Keratinocyte (primary cell): ENCODE data around the gene KAT2B. TPM values are rescaled to one million over a fixed set of nuclear protein-coding genes. Genes with fewer than 3 reads are reported as not detected.

ENCODE experiments used
- DNase-seq: peaks from one replicate; pipeline ENCODE4 v3.0.0-alpha.2; 2011; ENCODE audit warnings: low read depth, missing footprints, low spot score
- FAIRE-seq: peaks from 2 replicates; lab custom pipeline; 2011; peaks lifted over from hg19 to GRCh38; lab: Jason Lieb, UNC
- H2AFZ ChIP-seq: 2 replicates; pipeline ENCODE4 v1.6.0; 2012; ENCODE audit warnings: low read length, control low read depth, inconsistent platforms; ENCODE audit not compliant: control insufficient read depth
- H3K27ac ChIP-seq: 2 replicates; pipeline ENCODE4 v1.5.1; 2011; ENCODE audit warnings: low read length; ENCODE audit not compliant: control insufficient read depth, insufficient read depth
- H3K27me3 ChIP-seq: 3 replicates; pipeline ENCODE4 v1.6.0; 2011; ENCODE audit warnings: low read length; ENCODE audit not compliant: control insufficient read depth, insufficient read depth; ENCODE audit errors: extremely low read depth
- H3K36me3 ChIP-seq, 2 experiments: 2 replicates in 1 of 2; 3 replicates in 1 of 2; pipeline ENCODE4 v1.5.1; 2011; ENCODE audit warnings: low read length in 2 of 2, mild to moderate bottlenecking in 1 of 2; ENCODE audit not compliant: control insufficient read depth in 2 of 2, insufficient read depth in 2 of 2; ENCODE audit errors: extremely low read depth in 1 of 2
- H3K4me1 ChIP-seq: 3 replicates; pipeline ENCODE4 v1.5.1; 2011; ENCODE audit warnings: low read length; ENCODE audit not compliant: control insufficient read depth, insufficient read depth; ENCODE audit errors: extremely low read depth
- H3K4me2 ChIP-seq: 3 replicates; pipeline ENCODE4 v1.6.0; 2011; ENCODE audit warnings: low read depth, low read length; ENCODE audit not compliant: control insufficient read depth, insufficient read depth; ENCODE audit errors: extremely low read depth
- H3K4me3 ChIP-seq, 3 experiments: fragments of 200-600 bp in 1 of 3; sonication (generic) in 1 of 3; 2 replicates in 2 of 3; 3 replicates in 1 of 3; pipeline ENCODE4 v1.5.1; 2011 to 2016; ENCODE audit warnings: low read length in 3 of 3, mild to moderate bottlenecking in 3 of 3, control low read depth in 2 of 3, inconsistent platforms in 1 of 3, low read depth in 1 of 3, mixed read lengths in 1 of 3, mixed run types in 1 of 3, moderate library complexity in 1 of 3; ENCODE audit not compliant: control insufficient read depth in 2 of 3, insufficient read depth in 2 of 3; ENCODE audit errors: extremely low read depth in 1 of 3
- H3K79me2 ChIP-seq: 2 replicates; pipeline ENCODE4 v1.6.0; 2012; ENCODE audit warnings: low read length; ENCODE audit not compliant: control insufficient read depth, insufficient read depth
- H3K9ac ChIP-seq: 3 replicates; pipeline ENCODE4 v1.6.0; 2011; ENCODE audit warnings: low read length; ENCODE audit not compliant: control insufficient read depth, insufficient read depth; ENCODE audit errors: extremely low read depth
- H3K9me1 ChIP-seq: 3 replicates; pipeline ENCODE4 v1.6.0; 2011; ENCODE audit warnings: low read length; ENCODE audit not compliant: control insufficient read depth, insufficient read depth; ENCODE audit errors: extremely low read depth
- H3K9me3 ChIP-seq: 2 replicates; pipeline ENCODE4 v1.5.1; 2012; ENCODE audit warnings: low read depth, low read length; ENCODE audit not compliant: control insufficient read depth
- H4K20me1 ChIP-seq: 3 replicates; pipeline ENCODE4 v1.6.0; 2011; ENCODE audit warnings: low read length; ENCODE audit not compliant: control insufficient read depth, insufficient read depth; ENCODE audit errors: extremely low read depth
- EZH2 ChIP-seq: IDR thresholded peaks from one replicate; pipeline ENCODE4 v1.6.1; 2012; ENCODE audit warnings: inconsistent platforms, mild to moderate bottlenecking, low read length, moderate library complexity
- dilution Hi-C: fragments of 300-500 bp; cut with MboI; formaldehyde crosslinking; loops from one replicate; pipeline ENCODE4 v1.7.0; 2020; ENCODE audit warnings: low sequenced_read_pairs; ENCODE audit not compliant: extremely low pct_ligation_motif_present
- polyA plus RNA-seq, 5 experiments: library from polyadenylated mRNA; depleted of rRNA in 3 of 5; stranded (reverse) in 3 of 5; stranded (forward) in 1 of 5; unstranded in 1 of 5; fragments of >200 nt; gene quantifications; 1 replicate in 1 of 5; 2 replicates in 3 of 5; 3 replicates in 1 of 5; pipeline versions ENCODE4 v1.2.1 to v1.2.3, GENCODE V29; 2011 to 2012; ENCODE audit warnings: missing spikeins in 2 of 5, low read depth in 1 of 5, low replicate concordance in 1 of 5
- TF ChIP-seq, protein P1 (sequence below), 3 experiments: IDR thresholded peaks in 1 of 3; conservative IDR thresholded peaks in 1 of 3; optimal IDR thresholded peaks in 1 of 3; 2 replicates in 2 of 3; 3 replicates in 1 of 3; pipeline versions ENCODE3 to v1.5.1; 2011; ENCODE audit warnings: low read length in 3 of 3, mild to moderate bottlenecking in 3 of 3, moderate library complexity in 2 of 3, control low read depth in 1 of 3, inconsistent platforms in 1 of 3; ENCODE audit not compliant: insufficient read depth in 2 of 3; ENCODE audit errors: extremely low read depth in 1 of 3

The KAT2B gene
- polyA plus RNA-seq, 1 donor (not counting 4 experiments of a cell fraction or from before 2014, with no cell fraction given) = 4.6 TPM

GRCh38 chr3:20137647-20138046, 97.4 kb downstream of the KAT2B start:
- Histone ChIP-seq H3K27me3 (no peaks in the 10 kb centered on the region), H3K79me2 (no peaks in the 10 kb centered on the region), H2AFZ (no peak overlapping the region), H3K36me3 (no peaks in the 10 kb centered on the region), H3K4me3 (no peak overlapping the region), H3K9me1 (no peaks in the 10 kb centered on the region), H3K27ac (no peak overlapping the region), H3K9me3 (no peaks in the 10 kb centered on the region), H3K4me1 (no peaks in the 10 kb centered on the region), H3K9ac (no peak overlapping the region), H4K20me1 (no peaks in the 10 kb centered on the region), H3K4me2 (no peak overlapping the region)
- TF ChIP-seq, protein P1, sequence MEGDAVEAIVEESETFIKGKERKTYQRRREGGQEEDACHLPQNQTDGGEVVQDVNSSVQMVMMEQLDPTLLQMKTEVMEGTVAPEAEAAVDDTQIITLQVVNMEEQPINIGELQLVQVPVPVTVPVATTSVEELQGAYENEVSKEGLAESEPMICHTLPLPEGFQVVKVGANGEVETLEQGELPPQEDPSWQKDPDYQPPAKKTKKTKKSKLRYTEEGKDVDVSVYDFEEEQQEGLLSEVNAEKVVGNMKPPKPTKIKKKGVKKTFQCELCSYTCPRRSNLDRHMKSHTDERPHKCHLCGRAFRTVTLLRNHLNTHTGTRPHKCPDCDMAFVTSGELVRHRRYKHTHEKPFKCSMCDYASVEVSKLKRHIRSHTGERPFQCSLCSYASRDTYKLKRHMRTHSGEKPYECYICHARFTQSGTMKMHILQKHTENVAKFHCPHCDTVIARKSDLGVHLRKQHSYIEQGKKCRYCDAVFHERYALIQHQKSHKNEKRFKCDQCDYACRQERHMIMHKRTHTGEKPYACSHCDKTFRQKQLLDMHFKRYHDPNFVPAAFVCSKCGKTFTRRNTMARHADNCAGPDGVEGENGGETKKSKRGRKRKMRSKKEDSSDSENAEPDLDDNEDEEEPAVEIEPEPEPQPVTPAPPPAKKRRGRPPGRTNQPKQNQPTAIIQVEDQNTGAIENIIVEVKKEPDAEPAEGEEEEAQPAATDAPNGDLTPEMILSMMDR (optimal IDR thresholded peaks at IDR 0.05 in 1 of 3, IDR thresholded peaks at IDR 0.05 in 1 of 3, conservative IDR thresholded peaks at IDR 0.05 in 1 of 3; ENCODE audit: extremely low read depth in 1 of 3, insufficient read depth in 2 of 3, low read length in 3 of 3) = no peak
- TF ChIP-seq EZH2 = no peak
- FAIRE-seq (no peak), DNase-seq (no peak)
- dilution Hi-C loops = no loop called here

DNA sequence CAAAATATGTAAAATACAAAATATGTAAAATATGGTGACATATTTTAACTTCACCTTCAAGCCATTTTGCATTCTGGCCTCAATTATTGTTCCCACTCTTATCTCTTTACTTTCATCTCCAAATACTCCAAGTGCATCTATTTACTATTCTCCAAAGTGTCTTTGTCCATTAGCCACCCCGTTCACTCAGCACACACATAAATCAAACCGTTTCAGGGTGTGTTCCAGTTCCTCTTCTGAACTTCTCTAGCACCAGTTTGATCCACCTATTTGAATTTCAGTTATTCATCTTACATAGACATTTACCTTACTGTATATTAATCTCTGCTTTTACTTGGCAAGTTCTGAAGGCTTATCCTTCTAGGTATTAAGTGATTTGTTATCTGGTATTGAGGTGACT, 100.6 kb downstream of the KAT2B start:
- Histone ChIP-seq H3K27me3 (no peaks in the 10 kb centered on the region), H3K27ac (no peak overlapping the region), H3K4me2 (no peak overlapping the region), H3K4me1 (no peaks in the 10 kb centered on the region), H3K36me3 (no peaks in the 10 kb centered on the region), H3K9ac (no peak overlapping the region), H3K79me2 (no peaks in the 10 kb centered on the region), H3K9me1 (no peaks in the 10 kb centered on the region), H2AFZ (no peak overlapping the region), H3K4me3 (no peak overlapping the region), H4K20me1 (no peaks in the 10 kb centered on the region), H3K9me3 (no peaks in the 10 kb centered on the region)
- dilution Hi-C loops = no loop called here
- FAIRE-seq (no peak), DNase-seq (no peak)
- no peak for TF ChIP-seq EZH2
- TF ChIP-seq, protein P1 (optimal IDR thresholded peaks at IDR 0.05 in 1 of 3, IDR thresholded peaks at IDR 0.05 in 1 of 3, conservative IDR thresholded peaks at IDR 0.05 in 1 of 3; ENCODE audit: extremely low read depth in 1 of 3, insufficient read depth in 2 of 3, low read length in 3 of 3) = no peak
